SK-N-SH treated with all-trans-retinoic acid at 6 μM for 48 hours (cell line): ENCODE data around the gene UBL3.

Experiments used
- ARNTL ChIP-seq: fragments of 450-650 bp; formaldehyde crosslinking; IDR thresholded peaks from 2 replicates; pipeline ENCODE4 v1.5.0; 2020; ENCODE audit warnings: low read depth, mild to moderate bottlenecking, moderate library complexity, borderline replicate concordance
- GLIS3 ChIP-seq: fragments of 250-450 bp; sonication (Bioruptor Pico); IDR thresholded peaks from 2 replicates; pipeline ENCODE4 v1.5.0; 2020; ENCODE audit warnings: mild to moderate bottlenecking, moderate library complexity
- TCF4 ChIP-seq: fragments of 250-450 bp; sonication (Bioruptor Pico); IDR thresholded peaks from 2 replicates; pipeline ENCODE4 v1.8.0; 2021; ENCODE audit warnings: mild to moderate bottlenecking, moderate library complexity, borderline replicate concordance
- ZC3H10 ChIP-seq: fragments of 250-450 bp; sonication (Bioruptor Pico); IDR thresholded peaks from 2 replicates; pipeline ENCODE4 v1.5.1; 2021; ENCODE audit warnings: mild to moderate bottlenecking, moderate library complexity
- ZNF8 ChIP-seq: fragments of 450-650 bp; formaldehyde crosslinking; IDR thresholded peaks from 2 replicates; pipeline ENCODE4 v1.5.0; 2020; ENCODE audit warnings: mild to moderate bottlenecking, moderate library complexity

DNA sequence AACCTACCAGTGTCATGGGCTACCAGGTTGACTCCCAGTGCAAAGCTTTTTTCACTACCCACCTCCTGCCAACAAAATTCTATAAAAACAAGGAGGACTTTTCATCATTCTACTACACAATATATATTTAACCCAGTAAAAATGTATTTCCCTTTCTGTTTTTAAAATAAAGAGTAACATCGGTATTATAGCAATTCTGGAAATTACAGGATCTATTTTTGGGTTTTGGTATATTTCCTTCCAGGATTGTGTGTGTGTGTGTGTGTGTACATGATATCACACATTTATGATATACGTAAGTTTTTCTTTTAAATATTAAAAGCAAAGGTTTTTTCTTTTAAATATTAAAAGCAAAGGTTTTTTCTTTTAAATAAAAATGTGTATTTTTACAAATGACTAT is 6.0 kb upstream of the UBL3 start:
- TF ChIP-seq ZC3H10: no peak
- no peak for TF ChIP-seq ZNF8 (CRISPR knock-in tag)
- no peak for TF ChIP-seq ARNTL (CRISPR knock-in tag)
- no peak for TF ChIP-seq GLIS3
- TF ChIP-seq TCF4 (CRISPR knock-in tag): no peak
